ENCODE data around the gene TICAM2.
A peak's percentile ranks its signal among the peaks of the same experiment; 100 is the strongest.
"Not testable (repeated sequence)": the region's sequence is repeated elsewhere in the genome, so short reads cannot be mapped to it uniquely, and the experiment has no call there.

Gene TICAM2, protein sequence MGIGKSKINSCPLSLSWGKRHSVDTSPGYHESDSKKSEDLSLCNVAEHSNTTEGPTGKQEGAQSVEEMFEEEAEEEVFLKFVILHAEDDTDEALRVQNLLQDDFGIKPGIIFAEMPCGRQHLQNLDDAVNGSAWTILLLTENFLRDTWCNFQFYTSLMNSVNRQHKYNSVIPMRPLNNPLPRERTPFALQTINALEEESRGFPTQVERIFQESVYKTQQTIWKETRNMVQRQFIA

DNA sequence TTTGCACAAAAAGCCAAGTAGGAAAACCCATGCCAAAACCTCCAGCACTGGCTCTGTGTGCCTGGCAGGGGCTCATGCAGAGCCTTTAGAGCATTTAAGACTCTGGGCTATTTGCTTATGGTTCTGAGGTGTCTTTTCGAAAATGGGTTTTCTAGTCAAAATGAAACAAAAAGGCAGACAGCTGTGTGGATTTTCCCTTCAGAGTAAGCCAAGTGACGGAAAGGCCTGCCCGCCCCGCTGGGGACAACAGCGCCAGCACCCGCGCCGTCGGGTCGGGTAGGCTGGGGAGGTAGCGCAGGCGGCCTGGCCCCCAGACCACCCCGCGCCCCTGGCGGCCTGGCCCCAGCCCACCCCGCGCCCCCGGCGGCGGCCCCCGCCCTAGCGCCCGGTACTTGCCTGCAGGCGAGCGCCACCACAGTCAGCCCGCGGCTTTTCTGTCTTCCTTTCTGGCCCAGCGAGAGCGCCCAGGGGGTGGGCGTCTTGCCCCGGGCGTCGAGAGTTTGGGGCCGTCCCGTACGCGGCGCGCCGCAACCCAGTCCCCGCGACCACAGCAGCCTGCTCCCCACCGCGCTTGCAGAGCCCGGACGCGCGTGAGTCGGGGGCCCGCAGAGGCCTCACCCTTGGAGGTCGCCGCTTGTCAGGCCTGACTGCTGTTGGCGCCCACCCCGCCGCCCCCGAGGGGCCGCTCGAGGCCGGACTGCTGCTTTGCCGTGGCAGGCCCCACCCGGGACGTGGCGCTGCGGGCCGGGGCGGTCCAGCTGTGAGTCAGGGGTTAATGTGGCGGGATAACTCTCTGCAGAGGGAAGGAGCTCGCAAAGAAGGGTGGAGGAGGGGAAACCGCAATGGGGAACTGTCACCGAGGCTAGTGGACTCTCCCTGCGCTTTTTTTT lies at the start of gene TICAM2:
Gene TICAM2 (minus strand): TSS at position 779 of the 890 bp plus-strand sequence. CDS start 21,223 bp downstream, outside the sequence.
- Mint-ChIP-seq H3K27ac (peak within 1 kb of the TSS; percentile 94), H3K4me3 (peak within 1 kb of the TSS; percentile 83), H3K36me3 (ENCODE audit: low read depth) (peaks cover 43% of the 10 kb centered on the region), H3K9me3 (no peaks in the 10 kb centered on the region), H3K4me1 (ENCODE audit: low read depth) (peaks cover 59% of the 10 kb centered on the region), H3K27me3 (no peaks in the 10 kb centered on the region)
- intact Hi-C loops (cut with micrococcal nuclease): loop anchor here (1.0 to 2.0 kb wide), 2 partner anchors 23 to 58 kb away; partner anchors contain the start of gene FEM1C

GRCh38 chr5:115649541-115649940 lies 47.3 kb upstream of the TICAM2 start:
- H3K4me1 Mint-ChIP-seq (ENCODE audit: low read depth): no peaks in the 10 kb centered on the region
- H3K4me3 Mint-ChIP-seq: no peak overlapping the region
- H3K36me3 Mint-ChIP-seq (ENCODE audit: low read depth): no peaks in the 10 kb centered on the region
- no peaks in the 10 kb centered on the region for H3K9me3 Mint-ChIP-seq
- H3K27ac Mint-ChIP-seq: no peak overlapping the region
- H3K27me3 Mint-ChIP-seq: peaks cover 6% of the 10 kb centered on the region
- intact Hi-C loops (cut with micrococcal nuclease): loop anchor here (5.0 kb wide), 1 partner anchor 168 kb away; the partner anchor contains the start of gene CDO1

GRCh38 chr5:115648056-115648455 lies 45.8 kb upstream of the TICAM2 start:
- Mint-ChIP-seq H3K36me3 (ENCODE audit: low read depth) (no peaks in the 10 kb centered on the region), H3K27me3 (peaks cover 12% of the 10 kb centered on the region), H3K9me3 (no peaks in the 10 kb centered on the region), H3K4me3 (no peak overlapping the region), H3K4me1 (ENCODE audit: low read depth) (peaks cover 5% of the 10 kb centered on the region), H3K27ac (no peak overlapping the region)
- intact Hi-C loops (cut with micrococcal nuclease): loop anchor here (5.0 kb wide), 1 partner anchor 169 kb away; the partner anchor contains the start of gene CDO1

GRCh38 chr5:115645386-115645785 lies 43.1 kb upstream of the TICAM2 start:
- H3K36me3 Mint-ChIP-seq (ENCODE audit: low read depth); H3K4me1 Mint-ChIP-seq (ENCODE audit: low read depth); H3K27ac Mint-ChIP-seq; H3K9me3 Mint-ChIP-seq; H3K4me3 Mint-ChIP-seq: not testable (repeated sequence)
- intact Hi-C loops (cut with micrococcal nuclease): loop anchor here (5.0 kb wide), 1 partner anchor 172 kb away; the partner anchor contains the start of gene CDO1
- peaks cover 16% of the 10 kb centered on the region for H3K27me3 Mint-ChIP-seq

- Mint-ChIP-seq H3K4me3 (no peak overlapping the region), H3K4me1 (ENCODE audit: low read depth) (peaks cover 6% of the 10 kb centered on the region), H3K36me3 (ENCODE audit: low read depth) (no peaks in the 10 kb centered on the region), H3K27ac (no peak overlapping the region), H3K9me3 (no peaks in the 10 kb centered on the region), H3K27me3 (peaks cover 18% of the 10 kb centered on the region)
- intact Hi-C loops (cut with micrococcal nuclease): no loop called here
Observed at GRCh38 chr5:115644046-115644445, 41.8 kb upstream of the TICAM2 start.

DNA sequence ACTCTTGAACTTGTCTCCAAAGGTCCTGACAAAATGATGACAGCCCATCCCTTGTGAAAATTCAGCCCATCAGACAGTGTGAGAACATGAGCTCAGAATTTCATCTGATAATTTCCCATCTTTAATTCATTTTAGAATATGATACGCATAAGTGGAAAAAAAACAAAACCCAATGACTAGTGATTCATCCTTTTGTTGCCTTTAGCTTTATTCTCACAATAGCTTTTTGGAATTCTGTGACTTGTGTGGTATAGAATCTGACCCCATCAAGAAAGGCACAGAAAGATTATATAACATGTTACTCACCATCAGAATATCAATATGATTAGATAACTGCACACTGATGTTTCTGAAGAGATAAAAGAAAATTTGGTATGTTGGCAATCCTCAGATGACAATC lies 39.7 kb upstream of the TICAM2 start:
- Mint-ChIP-seq H3K9me3 (no peaks in the 10 kb centered on the region), H3K36me3 (ENCODE audit: low read depth) (no peaks in the 10 kb centered on the region), H3K4me3 (no peak overlapping the region), H3K4me1 (ENCODE audit: low read depth) (peaks cover 6% of the 10 kb centered on the region), H3K27ac (no peak overlapping the region), H3K27me3 (peaks cover 20% of the 10 kb centered on the region)
- intact Hi-C loops (cut with micrococcal nuclease): no loop called here

- peaks cover 6% of the 10 kb centered on the region for H3K4me1 Mint-ChIP-seq (ENCODE audit: low read depth)
- peaks cover 18% of the 10 kb centered on the region for H3K27me3 Mint-ChIP-seq
- H3K36me3 Mint-ChIP-seq (ENCODE audit: low read depth): no peaks in the 10 kb centered on the region
- H3K9me3 Mint-ChIP-seq: no peaks in the 10 kb centered on the region
- no peak overlapping the region for H3K4me3 Mint-ChIP-seq
- intact Hi-C loops (cut with micrococcal nuclease): no loop called here
- no peak overlapping the region for H3K27ac Mint-ChIP-seq
Observed at GRCh38 chr5:115640274-115640673, 38.0 kb upstream of the TICAM2 start.

DNA sequence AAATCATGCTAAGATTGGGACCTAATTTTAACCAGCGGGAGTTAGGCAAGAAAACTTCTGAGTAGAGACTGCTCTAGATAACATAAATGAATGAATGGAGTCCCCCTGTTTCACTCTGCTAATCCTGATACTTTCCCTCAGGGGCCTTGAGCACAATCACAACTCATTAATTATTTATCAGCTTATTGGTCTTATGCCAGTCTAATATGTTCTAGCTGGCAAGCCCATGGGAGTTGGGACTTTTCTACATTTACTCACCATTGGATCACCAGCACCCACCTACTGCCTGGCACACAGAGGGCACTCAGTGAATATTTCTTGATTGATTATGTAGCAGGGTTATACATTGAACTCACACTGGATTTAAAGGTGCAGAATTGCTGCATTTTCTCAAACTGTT lies 37.1 kb upstream of the TICAM2 start:
- Mint-ChIP-seq H3K4me3 (no peak overlapping the region), H3K4me1 (ENCODE audit: low read depth) (peaks cover 6% of the 10 kb centered on the region), H3K36me3 (ENCODE audit: low read depth) (no peaks in the 10 kb centered on the region), H3K27ac (no peak overlapping the region), H3K9me3 (no peaks in the 10 kb centered on the region), H3K27me3 (peaks cover 14% of the 10 kb centered on the region)
- intact Hi-C loops (cut with micrococcal nuclease): no loop called here

DNA sequence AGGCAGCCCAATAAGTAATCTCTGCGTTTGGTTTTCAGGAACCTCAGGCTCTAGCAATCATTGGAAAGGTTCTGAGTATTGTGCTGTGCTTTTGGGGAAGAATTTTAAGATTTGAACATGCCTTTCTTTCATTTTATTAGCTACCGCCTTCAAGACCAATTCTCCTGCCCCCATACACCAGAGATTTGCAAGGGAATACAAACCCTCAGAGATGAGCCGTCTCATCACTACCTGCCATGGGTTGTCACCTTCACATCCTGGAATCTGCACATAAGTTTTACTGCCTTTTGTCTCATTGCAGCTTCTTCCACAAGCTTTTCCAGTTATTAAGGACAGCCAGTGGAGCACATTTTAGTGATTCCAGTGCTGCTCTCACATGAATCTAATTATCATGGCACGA lies 35.2 kb upstream of the TICAM2 start:
- Mint-ChIP-seq H3K36me3 (ENCODE audit: low read depth) (no peaks in the 10 kb centered on the region), H3K27me3 (peaks cover 10% of the 10 kb centered on the region), H3K4me3 (no peak overlapping the region), H3K4me1 (ENCODE audit: low read depth) (peaks cover 5% of the 10 kb centered on the region), H3K9me3 (no peaks in the 10 kb centered on the region), H3K27ac (no peak overlapping the region)
- intact Hi-C loops (cut with micrococcal nuclease): loop anchor here (2.0 kb wide), 1 partner anchor 201 kb away; no protein-coding TSS in a partner anchor

GRCh38 chr5:115636008-115636407 lies 33.7 kb upstream of the TICAM2 start:
- Mint-ChIP-seq H3K9me3 (no peaks in the 10 kb centered on the region), H3K36me3 (ENCODE audit: low read depth) (no peaks in the 10 kb centered on the region), H3K27ac (no peak overlapping the region), H3K4me3 (no peak overlapping the region), H3K4me1 (ENCODE audit: low read depth) (peaks cover 10% of the 10 kb centered on the region), H3K27me3 (peaks cover 8% of the 10 kb centered on the region)
- intact Hi-C loops (cut with micrococcal nuclease): loop anchor here (2.0 kb wide), 1 partner anchor 203 kb away; no protein-coding TSS in a partner anchor

DNA sequence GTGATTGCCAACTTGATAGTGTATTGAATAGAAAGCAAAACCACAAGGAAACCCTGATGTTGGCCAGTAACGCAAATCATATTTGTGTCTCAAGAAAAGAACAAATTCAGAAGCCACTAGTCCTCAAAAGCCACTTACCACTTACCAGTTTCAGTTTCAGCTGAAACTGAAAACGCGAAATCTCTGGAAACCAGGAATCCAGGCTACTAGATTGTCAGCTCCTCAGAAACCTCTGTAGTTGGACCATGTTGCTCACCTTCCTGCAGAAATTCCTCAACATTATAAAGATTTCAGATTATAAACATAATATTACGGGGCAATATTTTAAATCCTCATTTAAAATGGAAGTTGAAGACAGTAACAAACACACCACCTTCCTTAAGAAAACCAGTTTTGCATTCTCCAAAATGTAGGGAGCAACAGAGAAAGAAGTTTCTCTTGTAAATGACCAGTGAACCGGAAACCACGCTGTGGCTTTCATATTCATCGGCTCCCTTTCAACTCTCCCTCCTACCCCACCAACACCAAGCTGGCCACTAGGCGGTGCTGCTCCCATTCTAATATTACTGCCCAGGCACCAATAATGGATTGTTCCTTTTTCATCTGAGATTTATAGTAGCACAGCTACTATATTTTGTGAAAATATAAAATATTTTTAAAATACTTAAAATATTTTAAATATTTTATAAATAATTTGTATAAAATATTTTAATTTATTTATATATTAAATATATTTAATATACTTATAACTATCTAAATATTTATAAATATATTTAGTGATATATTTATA lies 32.3 kb upstream of the TICAM2 start:
- Mint-ChIP-seq H3K4me3 (peak overlapping the region; percentile 64), H3K27ac (peak overlapping the region; percentile 69), H3K9me3 (no peaks in the 10 kb centered on the region), H3K4me1 (ENCODE audit: low read depth) (peaks cover 10% of the 10 kb centered on the region), H3K36me3 (ENCODE audit: low read depth) (no peaks in the 10 kb centered on the region), H3K27me3 (peaks cover 4% of the 10 kb centered on the region)
- intact Hi-C loops (cut with micrococcal nuclease): loop anchor here (2.0 kb wide), 1 partner anchor 434 kb away; no protein-coding TSS in a partner anchor

DNA sequence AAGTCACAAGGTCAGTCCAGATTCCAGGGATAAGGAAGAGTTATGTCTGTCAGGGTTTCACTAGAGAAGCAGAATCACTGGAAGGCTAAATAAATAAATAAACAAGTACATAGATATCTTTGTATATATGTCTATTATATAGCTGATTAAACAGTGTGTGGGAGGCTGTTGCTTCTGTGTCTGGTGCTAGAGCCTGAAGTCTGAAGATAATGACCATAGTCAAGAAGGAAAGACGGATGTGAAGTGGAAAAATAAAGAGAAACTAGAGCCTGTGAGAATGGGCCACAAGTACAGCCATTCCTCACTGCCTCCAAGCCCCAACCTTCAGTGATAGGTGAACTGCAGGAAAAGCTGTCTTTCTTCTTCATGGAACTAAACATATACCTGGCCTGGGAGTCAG lies 27.6 kb upstream of the TICAM2 start:
- Mint-ChIP-seq H3K9me3 (no peaks in the 10 kb centered on the region), H3K27ac (no peak overlapping the region), H3K4me1 (ENCODE audit: low read depth) (peaks cover 10% of the 10 kb centered on the region), H3K4me3 (no peak overlapping the region), H3K36me3 (ENCODE audit: low read depth) (peaks cover 9% of the 10 kb centered on the region), H3K27me3 (no peaks in the 10 kb centered on the region)
- intact Hi-C loops (cut with micrococcal nuclease): loop anchor here (5.0 kb wide), 1 partner anchor 38 kb away; no protein-coding TSS in a partner anchor

GRCh38 chr5:115627295-115627865 lies 25.1 kb upstream of the TICAM2 start:
- Mint-ChIP-seq H3K36me3 (ENCODE audit: low read depth) (peaks cover 11% of the 10 kb centered on the region), H3K9me3 (no peaks in the 10 kb centered on the region), H3K4me3 (no peak overlapping the region), H3K27me3 (no peaks in the 10 kb centered on the region), H3K27ac (no peak overlapping the region), H3K4me1 (ENCODE audit: low read depth) (peaks cover 11% of the 10 kb centered on the region)
- intact Hi-C loops (cut with micrococcal nuclease): loop anchor here (2.0 to 5.0 kb wide), 2 partner anchors 35 to 83 kb away; partner anchors contain the start of gene FEM1C
